Colonic mucosa (tissue), 4 donors: ENCODE measurements around the gene HOXB8. TPM values are rescaled to one million over a fixed set of nuclear protein-coding genes. Genes with fewer than 3 reads are reported as not detected.

Source experiments
- DNase-seq: peaks from one replicate; pipeline ENCODE4 v3.0.0-alpha.2; 2020
- H3K27ac ChIP-seq: fragments of 200-600 bp; one replicate; pipeline ENCODE4 v1.8.0; 2021
- H3K27me3 ChIP-seq: fragments of 200-600 bp; one replicate; pipeline ENCODE4 v1.8.0; 2021
- H3K36me3 ChIP-seq: fragments of 200-600 bp; one replicate; pipeline ENCODE4 v1.8.0; 2021
- H3K4me1 ChIP-seq: fragments of 200-600 bp; one replicate; pipeline ENCODE4 v1.8.0; 2021; ENCODE audit warnings: mild to moderate bottlenecking
- H3K4me3 ChIP-seq: fragments of 200-600 bp; one replicate; pipeline ENCODE4 v1.8.0; 2021
- H3K9ac ChIP-seq, 2 donors: one replicate each; pipeline ENCODE4 v1.7.0; 2013; ENCODE audit warnings: control low read depth in 2 of 2, low read depth in 2 of 2, low read length in 2 of 2
- H3K9me3 ChIP-seq: fragments of 200-600 bp; one replicate; pipeline ENCODE4 v1.8.0; 2021
- CTCF ChIP-seq: fragments of 200-600 bp; IDR thresholded peaks from one replicate; pipeline ENCODE4 v1.8.0; 2022; ENCODE audit warnings: antibody characterized with exemption, mild to moderate bottlenecking
- intact Hi-C: fragments of 100-400 bp; cut with DNase I; formaldehyde crosslinking; loops from one replicate; pipeline ENCODE4 v1.14.1; 2022
- total RNA-seq, 2 donors: library from RNA; stranded (reverse); fragmentation: NEBNext Ultra II Directional in 1 of 2; extraction: Animal tissue kit (Norgen Biotek cat#: 25700) in 1 of 2; gene quantifications; one replicate each; pipeline ENCODE4 v1.2.1, GENCODE V29; 2021
- donor health status: healthy.
- donor health status: DM: no; HTN: no; CAD: no.
- donor health status: DM: no; HTN: no; CAD: no.

Gene HOXB8
- total RNA-seq, 2 donors from 2014 or later = 4.2 to 7.4 TPM

GRCh38 chr17:48571024-48571818 is 43.9 kb downstream of the HOXB8 start:
- H3K9ac ChIP-seq = peak overlapping the region; percentile 55 to 69

GRCh38 chr17:48570325-48571023 is 44.6 kb downstream of the HOXB8 start:
- H3K27me3 ChIP-seq = no peaks in the 10 kb centered on the region
- intact Hi-C loops = no loop called here
- no peak for TF ChIP-seq CTCF
- H3K9ac ChIP-seq = peak overlapping the region; percentile 49 to 61
- peak overlapping the region; percentile 70 for H3K27ac ChIP-seq
- H3K36me3 ChIP-seq = no peaks in the 10 kb centered on the region
- DNase-seq = no peak
- H3K4me1 ChIP-seq = peaks cover 22% of the 10 kb centered on the region
- no peaks in the 10 kb centered on the region for H3K9me3 ChIP-seq
- no peak overlapping the region for H3K4me3 ChIP-seq

More at GRCh38 chr17:48571024-48571818, 43.9 kb downstream of the HOXB8 start:
- peak overlapping the region; percentile 70 for H3K27ac ChIP-seq
- no peak for TF ChIP-seq CTCF
- DNase-seq = no peak
- H3K9me3 ChIP-seq = no peaks in the 10 kb centered on the region
- no peaks in the 10 kb centered on the region for H3K36me3 ChIP-seq
- H3K4me1 ChIP-seq = peaks cover 30% of the 10 kb centered on the region
- intact Hi-C loops = no loop called here
- H3K4me3 ChIP-seq = no peak overlapping the region
- H3K27me3 ChIP-seq = no peaks in the 10 kb centered on the region

- DNase-seq = no peak
- Histone ChIP-seq H3K9me3 (no peaks in the 10 kb centered on the region), H3K4me3 (no peak overlapping the region), H3K27ac (peak overlapping the region; percentile 70), H3K9ac (peak overlapping the region in 1 of 2 donors; percentile 28), H3K27me3 (no peaks in the 10 kb centered on the region), H3K4me1 (peaks cover 21% of the 10 kb centered on the region), H3K36me3 (no peaks in the 10 kb centered on the region)
- intact Hi-C loops = no loop called here
- no peak for TF ChIP-seq CTCF
Observed at GRCh38 chr17:48569674-48570324, 45.3 kb downstream of the HOXB8 start.

GRCh38 chr17:48569240-48569582 is 45.9 kb downstream of the HOXB8 start:
- H3K4me3 ChIP-seq = no peak overlapping the region
- no peak overlapping the region for H3K9ac ChIP-seq
- intact Hi-C loops = no loop called here
- peak overlapping the region; percentile 34 for H3K27ac ChIP-seq
- H3K4me1 ChIP-seq = peaks cover 21% of the 10 kb centered on the region
- DNase-seq = no peak
- H3K27me3 ChIP-seq = no peaks in the 10 kb centered on the region
- H3K36me3 ChIP-seq = no peaks in the 10 kb centered on the region
- no peaks in the 10 kb centered on the region for H3K9me3 ChIP-seq
- no peak for TF ChIP-seq CTCF

- no peak for TF ChIP-seq CTCF
- H3K9ac ChIP-seq = peak overlapping the region in 1 of 2 donors; percentile 29
- H3K36me3 ChIP-seq = no peaks in the 10 kb centered on the region
- intact Hi-C loops = no loop called here
- no peaks in the 10 kb centered on the region for H3K27me3 ChIP-seq
- no peak overlapping the region for H3K4me3 ChIP-seq
- H3K27ac ChIP-seq = peak overlapping the region; percentile 34
- DNase-seq = no peak
- H3K9me3 ChIP-seq = no peaks in the 10 kb centered on the region
- H3K4me1 ChIP-seq = peaks cover 21% of the 10 kb centered on the region
Observed at GRCh38 chr17:48568499-48569239, 46.4 kb downstream of the HOXB8 start.
